Subcutaneous abdominal adipose tissue (tissue), 5 donors: ENCODE measurements around the gene RYR2.

Source experiments
- H3K27ac ChIP-seq: one replicate; pipeline ENCODE4 v1.7.0; 2013; ENCODE audit warnings: low read depth, mild to moderate bottlenecking, inconsistent platforms, low read length, moderate library complexity
- H3K27me3 ChIP-seq, 5 donors: one replicate each; pipeline ENCODE4 v1.7.0; 2013; ENCODE audit warnings: low read length in 5 of 5, inconsistent platforms in 1 of 5; ENCODE audit not compliant: control insufficient read depth in 5 of 5, insufficient read depth in 4 of 5
- H3K36me3 ChIP-seq, 5 donors: one replicate each; pipeline ENCODE4 v1.7.0; 2013; ENCODE audit warnings: low read length in 5 of 5; ENCODE audit not compliant: control insufficient read depth in 5 of 5, insufficient read depth in 5 of 5
- H3K4me1 ChIP-seq, 5 donors: one replicate each; pipeline ENCODE4 v1.7.0; 2013; ENCODE audit warnings: low read length in 5 of 5, mild to moderate bottlenecking in 3 of 5, moderate library complexity in 1 of 5; ENCODE audit not compliant: control insufficient read depth in 5 of 5, insufficient read depth in 5 of 5
- H3K4me3 ChIP-seq, 5 donors: one replicate each; pipeline ENCODE4 v1.7.0; 2013; ENCODE audit warnings: low read length in 5 of 5, low read depth in 1 of 5
- H3K9ac ChIP-seq, 5 donors: one replicate each; pipeline ENCODE4 v1.7.0; 2013; ENCODE audit warnings: low read length in 5 of 5, mild to moderate bottlenecking in 4 of 5, moderate library complexity in 3 of 5
- H3K9me3 ChIP-seq, 5 donors: one replicate each; pipeline ENCODE4 v1.7.0; 2013; ENCODE audit warnings: low read length in 5 of 5; ENCODE audit not compliant: control insufficient read depth in 5 of 5
- donor health status: healthy.
- donor health status: healthy.
- donor health status: healthy.
- donor health status: healthy.
- donor health status: healthy.

RYR2 gene

DNA sequence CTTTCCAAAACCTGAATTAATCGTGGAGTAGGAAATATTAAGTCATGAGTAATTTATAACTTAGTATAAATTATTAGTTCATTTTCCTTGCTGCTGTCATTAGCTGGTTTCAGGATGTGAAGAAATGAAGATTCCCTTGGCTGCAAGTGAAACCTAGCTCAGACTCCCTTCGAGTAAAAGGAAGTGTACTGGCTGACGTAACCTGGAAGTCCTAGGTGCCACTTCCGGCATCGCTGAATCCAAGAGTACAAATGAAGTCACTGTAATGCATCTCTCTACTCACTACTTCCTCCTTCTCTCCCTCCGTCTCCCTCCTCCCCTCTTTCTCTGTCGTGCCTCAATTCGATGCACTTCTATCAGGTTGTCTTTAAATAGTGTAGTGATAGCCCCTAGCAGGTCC, 820.0 kb downstream of the RYR2 start:
- no peaks in the 10 kb centered on the region for H3K36me3 ChIP-seq
- H3K27ac ChIP-seq, result no peak overlapping the region
- no peaks in the 10 kb centered on the region for H3K9me3 ChIP-seq
- no peaks in the 10 kb centered on the region for H3K27me3 ChIP-seq
- H3K9ac ChIP-seq, result no peak overlapping the region
- peaks cover 0 to 8% (median 6%) of the 10 kb centered on the region in 5 donors for H3K4me1 ChIP-seq
- H3K4me3 ChIP-seq, result no peak overlapping the region

DNA sequence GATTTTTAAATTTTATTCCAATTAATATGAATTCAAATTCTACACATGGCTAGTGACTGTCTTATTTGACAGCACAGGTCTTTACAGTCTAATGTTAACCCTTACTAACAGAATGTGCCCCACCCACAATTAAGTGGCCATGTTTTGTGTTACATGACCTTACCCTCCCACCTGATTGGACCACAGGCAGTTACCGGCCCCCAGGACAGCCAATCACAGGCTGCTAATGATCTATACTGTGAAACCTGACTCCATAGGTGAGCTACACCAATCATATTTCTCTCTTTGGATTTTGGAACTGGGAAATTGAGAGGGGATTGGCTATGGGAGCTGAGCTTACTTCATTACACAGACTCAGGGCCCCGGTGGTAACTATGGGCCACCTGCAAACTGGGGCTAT, 821.2 kb downstream of the RYR2 start:
- H3K27ac ChIP-seq, result no peak overlapping the region
- no peak overlapping the region for H3K9ac ChIP-seq
- no peaks in the 10 kb centered on the region for H3K36me3 ChIP-seq
- H3K4me1 ChIP-seq, result peaks cover 0 to 8% (median 6%) of the 10 kb centered on the region in 5 donors
- H3K27me3 ChIP-seq, result peaks cover 0 to 2% (median 0%) of the 10 kb centered on the region in 5 donors
- no peaks in the 10 kb centered on the region for H3K9me3 ChIP-seq
- no peak overlapping the region for H3K4me3 ChIP-seq

DNA sequence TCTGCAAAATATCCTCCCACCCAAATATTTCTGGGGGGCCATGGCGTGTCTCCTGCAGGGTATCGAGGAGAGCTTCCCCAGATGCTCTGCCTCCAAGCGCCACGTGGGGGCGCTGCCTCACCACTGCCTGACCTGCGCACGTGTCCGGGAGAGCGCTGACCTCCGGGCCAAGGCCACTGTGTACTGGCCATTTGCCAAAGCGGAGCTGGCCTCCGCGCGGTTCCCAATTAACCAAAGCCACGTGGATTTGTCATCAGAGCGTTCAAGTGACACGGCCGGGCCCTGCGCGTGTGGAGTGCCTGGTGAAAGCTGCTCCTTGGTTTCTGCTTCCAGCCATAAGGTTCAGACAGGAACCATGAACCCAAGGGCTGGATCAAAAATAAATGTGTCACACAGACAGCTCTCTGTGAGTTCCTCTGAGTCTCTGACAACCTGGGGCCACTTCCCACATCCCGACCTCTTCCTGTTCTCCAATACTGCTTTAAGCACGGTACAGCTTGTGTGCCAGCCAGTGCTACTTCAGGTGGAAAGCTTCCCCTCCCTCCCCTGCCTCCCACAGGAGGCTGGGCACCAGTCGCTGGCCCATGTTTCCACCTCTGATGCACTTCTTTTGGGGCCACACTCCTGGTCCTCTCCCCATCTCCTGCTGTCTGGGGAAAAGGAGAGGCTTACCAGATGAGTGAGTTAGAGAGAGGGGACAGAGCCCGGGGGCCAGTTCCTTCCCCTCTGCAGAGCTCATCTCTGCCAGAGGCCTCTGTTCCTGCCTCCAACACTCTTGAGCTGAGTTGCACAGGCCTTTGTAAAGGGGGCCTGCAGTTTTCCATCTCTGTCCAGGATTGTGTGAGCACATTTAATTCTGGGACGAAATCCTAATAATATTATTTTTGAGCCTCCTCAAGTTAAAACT, 822.6 kb downstream of the RYR2 start:
- peaks cover 0 to 8% (median 6%) of the 10 kb centered on the region in 5 donors for H3K4me1 ChIP-seq
- H3K27me3 ChIP-seq, result peaks cover 0 to 2% (median 0%) of the 10 kb centered on the region in 5 donors
- H3K9me3 ChIP-seq, result no peaks in the 10 kb centered on the region
- H3K4me3 ChIP-seq, result peak overlapping the region in 2 of 5 donors; percentile 21 to 46
- no peak overlapping the region for H3K9ac ChIP-seq
- H3K36me3 ChIP-seq, result no peaks in the 10 kb centered on the region
- H3K27ac ChIP-seq, result no peak overlapping the region

DNA sequence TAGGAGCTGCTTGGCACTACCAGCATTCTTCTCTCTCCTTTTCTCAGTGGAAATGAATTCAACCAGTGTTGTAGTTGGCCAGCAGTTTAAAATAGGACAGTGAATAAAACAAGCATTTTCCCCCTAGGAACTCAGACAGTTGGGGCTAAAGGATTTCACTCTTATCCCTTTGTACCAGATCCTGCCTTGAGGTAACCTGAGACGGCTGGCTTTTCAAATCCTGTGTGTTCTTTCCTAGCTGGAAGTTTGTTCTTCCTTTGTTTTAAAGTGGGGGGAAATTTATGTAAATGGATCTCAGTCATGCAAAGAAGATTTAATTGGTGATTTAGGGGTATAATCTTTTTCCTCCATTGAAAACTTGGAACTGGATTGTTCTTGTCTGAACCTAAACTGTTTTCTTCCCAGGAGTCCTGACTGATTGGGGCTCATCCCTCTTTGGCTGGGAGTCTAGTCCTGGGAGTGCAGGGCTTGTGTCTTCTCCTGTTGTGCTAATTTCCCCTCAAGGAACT, 825.5 kb downstream of the RYR2 start:
- Histone ChIP-seq H3K4me1 (peaks cover 0 to 8% (median 6%) of the 10 kb centered on the region in 5 donors), H3K9me3 (no peaks in the 10 kb centered on the region), H3K9ac (no peak overlapping the region), H3K27ac (no peak overlapping the region), H3K36me3 (no peaks in the 10 kb centered on the region), H3K4me3 (no peak overlapping the region), H3K27me3 (peaks cover 0 to 2% (median 0%) of the 10 kb centered on the region in 5 donors)

DNA sequence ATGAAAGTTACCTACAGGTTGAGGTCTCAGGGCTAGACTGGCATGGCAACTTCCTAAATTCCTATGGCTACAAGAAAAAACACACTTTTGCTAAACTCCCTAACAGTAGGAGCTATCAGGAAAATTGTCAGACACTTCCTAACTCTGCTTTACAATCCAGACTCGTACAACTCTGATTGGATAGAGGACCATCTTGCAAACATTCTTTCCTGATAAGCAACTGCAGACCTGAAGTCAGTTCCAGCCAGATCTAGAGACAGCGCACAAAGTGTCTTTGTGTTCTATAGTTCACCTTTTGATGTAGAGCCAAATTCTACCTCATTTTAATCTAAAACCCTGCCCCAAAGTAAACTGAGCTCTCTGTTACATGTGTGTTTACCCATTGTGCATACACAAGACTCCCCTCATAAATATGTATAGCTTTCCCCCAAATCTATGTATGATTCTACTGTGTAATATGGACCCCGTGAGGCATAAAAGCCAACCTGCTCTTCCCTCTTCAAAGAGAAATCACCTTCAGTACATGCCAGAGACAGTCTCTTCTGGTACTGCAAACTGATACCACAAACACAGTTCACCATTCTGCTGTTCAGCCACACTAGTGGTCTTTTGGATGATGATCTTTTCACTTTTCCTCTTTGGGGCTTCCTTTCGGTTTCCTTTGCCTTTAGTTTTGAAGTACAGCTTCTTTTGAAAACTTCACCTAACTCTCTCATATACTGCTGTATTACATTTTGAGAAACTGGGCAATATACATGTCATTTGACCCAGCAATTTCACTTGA, 827.0 kb downstream of the RYR2 start:
- Histone ChIP-seq H3K4me1 (peaks cover 0 to 7% (median 6%) of the 10 kb centered on the region in 5 donors), H3K27me3 (peaks cover 0 to 2% (median 0%) of the 10 kb centered on the region in 5 donors), H3K4me3 (no peak overlapping the region), H3K36me3 (no peaks in the 10 kb centered on the region), H3K9me3 (no peaks in the 10 kb centered on the region), H3K9ac (no peak overlapping the region), H3K27ac (no peak overlapping the region)

DNA sequence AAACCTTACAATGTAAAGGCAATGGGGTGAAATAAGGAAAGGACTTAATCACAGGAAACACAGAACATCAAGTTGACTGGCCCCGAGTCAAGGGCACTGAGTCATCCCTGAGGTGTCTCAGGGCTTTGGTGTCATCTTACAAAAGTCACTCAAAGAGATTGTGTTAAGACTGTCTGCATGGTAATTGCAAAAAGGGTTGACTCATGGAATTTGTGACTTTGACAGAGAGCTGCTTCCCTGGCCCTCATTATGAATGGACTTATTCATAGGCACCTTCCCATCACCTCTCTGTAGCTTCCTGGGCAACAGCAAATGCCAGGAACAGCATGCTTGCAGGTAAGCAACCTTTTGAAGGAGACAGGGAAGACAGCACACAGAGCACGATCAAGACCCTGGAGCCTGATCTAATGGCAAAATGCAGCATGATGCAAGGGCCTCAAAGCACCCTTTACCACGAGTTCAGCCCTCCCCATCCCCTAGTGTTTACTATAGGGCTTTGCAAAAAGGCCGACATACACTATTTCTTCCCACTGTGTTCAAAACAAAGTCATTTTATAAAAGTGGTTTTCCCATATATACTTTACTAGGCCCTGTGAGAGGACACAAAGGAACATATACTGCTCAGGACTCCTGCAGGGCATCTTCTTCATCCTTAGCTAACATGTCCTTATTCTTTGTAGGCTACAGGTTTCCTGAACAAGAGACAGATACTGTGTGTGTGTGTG, 831.7 kb downstream of the RYR2 start:
- Histone ChIP-seq H3K27ac (no peak overlapping the region), H3K4me1 (peaks cover 0 to 9% (median 6%) of the 10 kb centered on the region in 5 donors), H3K4me3 (no peak overlapping the region), H3K36me3 (no peaks in the 10 kb centered on the region), H3K9ac (no peak overlapping the region), H3K9me3 (no peaks in the 10 kb centered on the region), H3K27me3 (no peaks in the 10 kb centered on the region)

DNA sequence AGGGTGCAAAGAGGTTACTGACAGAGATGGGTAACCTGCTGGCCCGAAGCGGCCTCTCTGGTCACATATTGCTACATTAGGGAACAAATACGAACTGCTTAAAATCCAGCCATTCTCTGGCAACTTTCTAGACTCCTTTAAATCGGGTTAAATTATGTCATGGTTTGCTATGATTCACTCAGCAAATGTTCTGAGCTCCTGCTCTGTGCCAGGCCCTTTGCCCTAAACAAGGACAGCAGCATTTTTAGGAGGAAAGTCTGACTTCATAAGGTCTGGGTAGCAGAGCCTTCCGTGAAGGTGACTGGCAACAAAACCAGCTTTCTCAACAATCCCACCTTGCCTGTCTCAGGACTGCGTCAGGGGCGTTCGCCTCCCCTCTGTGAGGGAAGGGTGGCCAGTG, 833.3 kb downstream of the RYR2 start:
- Histone ChIP-seq H3K9ac (no peak overlapping the region), H3K27me3 (no peaks in the 10 kb centered on the region), H3K36me3 (no peaks in the 10 kb centered on the region), H3K27ac (no peak overlapping the region), H3K4me3 (no peak overlapping the region), H3K9me3 (no peaks in the 10 kb centered on the region), H3K4me1 (peaks cover 0 to 9% (median 6%) of the 10 kb centered on the region in 5 donors)

DNA sequence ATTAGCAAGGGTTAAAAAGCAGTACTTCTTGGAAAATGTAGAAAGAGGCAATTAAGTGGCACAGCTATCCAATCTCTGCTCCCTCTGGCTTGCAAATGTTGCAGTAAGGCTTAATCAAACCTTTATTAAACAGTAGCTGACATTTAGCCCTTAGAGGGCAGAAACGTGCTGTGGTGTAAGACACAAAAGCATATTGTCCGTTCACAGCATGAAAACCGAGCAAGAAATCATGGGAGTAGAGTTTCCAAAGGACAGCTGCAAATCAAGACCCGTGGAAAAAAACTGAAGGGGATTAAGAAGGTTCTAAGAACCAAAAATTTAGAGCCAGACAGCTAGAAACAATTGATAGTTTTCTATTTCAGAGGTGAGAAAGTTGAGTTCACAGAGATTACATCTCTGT, 835.6 kb downstream of the RYR2 start:
- no peak overlapping the region for H3K27ac ChIP-seq
- no peak overlapping the region for H3K9ac ChIP-seq
- H3K9me3 ChIP-seq, result no peaks in the 10 kb centered on the region
- no peak overlapping the region for H3K4me3 ChIP-seq
- H3K36me3 ChIP-seq, result no peaks in the 10 kb centered on the region
- peaks cover 0 to 9% (median 6%) of the 10 kb centered on the region in 5 donors for H3K4me1 ChIP-seq
- no peaks in the 10 kb centered on the region for H3K27me3 ChIP-seq

DNA sequence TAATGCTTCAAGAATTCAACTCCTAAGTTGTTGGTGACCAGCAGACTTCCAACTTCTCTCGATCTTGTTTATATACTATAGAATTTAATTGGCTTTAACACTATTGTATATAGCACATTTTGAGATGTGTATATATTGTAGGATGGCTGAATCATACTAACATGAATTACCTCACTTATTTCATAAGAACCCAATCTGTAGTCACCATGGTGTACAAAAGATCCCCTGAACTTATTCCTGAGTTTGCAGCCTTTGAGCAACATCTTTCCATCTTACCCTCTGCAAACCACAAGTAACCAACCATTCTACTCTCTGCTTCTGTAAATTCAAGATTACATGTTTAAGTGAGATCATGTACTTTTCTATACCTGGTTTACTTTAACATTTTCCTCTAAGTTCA, 836.4 kb downstream of the RYR2 start:
- Histone ChIP-seq H3K4me3 (no peak overlapping the region), H3K27ac (no peak overlapping the region), H3K27me3 (no peaks in the 10 kb centered on the region), H3K9ac (no peak overlapping the region), H3K36me3 (no peaks in the 10 kb centered on the region), H3K4me1 (peaks cover 0 to 9% (median 6%) of the 10 kb centered on the region in 5 donors), H3K9me3 (no peaks in the 10 kb centered on the region)
